Measurements from ENCODE around the gene PDCD2L. TPM values are rescaled to one million over a fixed set of nuclear protein-coding genes. Genes with fewer than 3 reads are reported as not detected.
A peak's percentile ranks its signal among the peaks of the same experiment; 100 is the strongest.
"Not testable (repeated sequence)": the region's sequence is repeated elsewhere in the genome, so short reads cannot be mapped to it uniquely, and the experiment has no call there.

The PDCD2L gene
- total RNA-seq, 1 experiment from 2014 or later = 24.4 TPM

GRCh38 chr19:34411216-34411615 lies 7.0 kb downstream of the PDCD2L start:
- DNase-seq (ENCODE audit: low read depth) = no peak

DNA sequence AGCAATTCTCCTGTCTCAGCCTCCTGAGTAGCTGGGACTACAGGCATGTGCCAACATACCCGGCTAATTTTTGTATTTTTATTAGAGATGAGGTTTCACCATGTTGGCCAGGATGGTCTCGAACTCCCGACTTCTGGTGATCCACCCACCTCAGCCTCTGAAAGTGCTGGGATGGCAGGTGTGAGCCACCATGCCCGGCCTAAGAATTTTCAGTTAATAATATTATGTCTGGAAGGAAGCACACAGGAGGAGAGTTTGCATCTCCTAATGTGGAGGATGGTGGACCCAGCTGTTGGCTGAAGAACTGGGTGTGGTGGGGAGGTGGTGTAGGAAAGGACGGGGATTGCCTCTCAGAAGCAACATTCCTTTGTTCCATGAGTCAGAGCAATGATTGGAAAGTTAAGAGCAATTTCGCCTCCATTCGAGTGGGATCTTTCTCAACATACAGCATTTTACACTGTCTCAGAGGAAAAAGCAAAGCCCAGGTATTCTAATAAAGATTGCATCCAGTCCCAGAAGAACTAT lies 11.9 kb downstream of the PDCD2L start:
- DNase-seq (ENCODE audit: low read depth) = no peak

DNA sequence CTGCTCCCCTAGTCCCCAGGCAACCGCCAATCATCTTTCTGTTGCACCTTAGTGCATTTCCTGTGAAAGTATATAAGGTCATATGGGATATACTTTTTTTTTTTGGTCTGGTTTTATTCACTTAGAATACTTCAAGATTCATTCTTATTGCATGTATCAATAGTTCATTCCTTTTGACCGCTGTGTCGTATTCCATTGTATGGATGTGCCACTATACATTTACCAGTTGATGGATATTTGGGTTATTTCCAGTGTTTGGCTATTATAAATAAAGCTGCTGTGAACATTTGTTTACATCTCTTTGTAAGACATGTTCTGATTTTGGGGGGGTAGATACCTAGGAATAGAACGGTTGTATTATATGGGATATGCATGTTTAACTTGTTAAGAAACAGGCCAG lies 14.1 kb downstream of the PDCD2L start:
- DNase-seq (ENCODE audit: low read depth) = no peak

DNA sequence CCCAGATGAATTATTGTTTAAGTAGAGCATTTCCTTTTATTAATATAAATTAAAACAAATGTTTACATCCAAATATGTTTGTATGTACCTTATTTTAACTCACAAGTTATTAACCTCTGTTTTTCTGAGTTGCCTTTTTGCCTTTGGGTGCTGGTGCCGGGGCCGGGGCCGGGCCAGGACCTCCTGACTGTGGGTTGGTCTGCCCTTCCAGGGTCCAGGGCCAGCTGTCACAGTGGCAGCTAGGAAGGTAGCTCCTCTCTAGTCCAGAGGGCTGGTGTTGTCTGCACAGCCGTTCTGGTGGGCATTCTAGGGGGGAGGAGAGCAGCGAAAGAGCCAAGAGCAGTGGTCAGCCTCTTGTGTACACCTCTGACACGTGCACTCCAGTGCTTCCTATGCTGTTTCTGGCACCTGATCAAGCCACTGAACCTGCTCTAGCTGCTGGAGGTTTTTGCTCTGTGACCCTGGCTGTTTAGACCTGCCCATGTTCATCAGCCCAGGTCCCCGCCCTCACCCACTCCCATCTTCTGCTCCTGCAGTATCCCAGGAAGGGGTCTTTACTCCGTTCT lies 22.0 kb downstream of the PDCD2L start:
- DNase-seq (ENCODE audit: low read depth) = no peak

GRCh38 chr19:34428549-34429285 lies 24.5 kb downstream of the PDCD2L start:
- peak; percentile 44 for DNase-seq (ENCODE audit: low read depth)

DNA sequence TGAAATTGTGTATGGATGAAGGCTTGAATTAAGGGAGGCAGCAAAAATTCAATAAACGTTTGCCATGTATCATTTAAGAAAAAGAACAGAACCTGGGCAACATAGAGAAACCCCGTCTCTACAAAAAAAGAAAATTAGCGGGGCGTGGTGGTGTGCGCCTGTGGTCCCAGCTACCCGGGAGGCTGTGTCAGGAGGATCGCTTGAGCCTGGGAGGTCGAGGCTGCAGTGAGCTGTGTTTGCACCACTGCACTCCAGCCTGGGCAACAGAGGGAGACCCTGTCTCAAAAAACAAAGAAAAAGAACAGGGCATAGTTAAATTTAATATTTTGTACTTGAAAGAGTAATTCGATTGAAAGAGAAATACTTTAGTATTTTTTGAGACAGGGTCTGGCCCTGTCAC lies 25.4 kb downstream of the PDCD2L start:
- DNase-seq (ENCODE audit: low read depth) = no peak

DNA sequence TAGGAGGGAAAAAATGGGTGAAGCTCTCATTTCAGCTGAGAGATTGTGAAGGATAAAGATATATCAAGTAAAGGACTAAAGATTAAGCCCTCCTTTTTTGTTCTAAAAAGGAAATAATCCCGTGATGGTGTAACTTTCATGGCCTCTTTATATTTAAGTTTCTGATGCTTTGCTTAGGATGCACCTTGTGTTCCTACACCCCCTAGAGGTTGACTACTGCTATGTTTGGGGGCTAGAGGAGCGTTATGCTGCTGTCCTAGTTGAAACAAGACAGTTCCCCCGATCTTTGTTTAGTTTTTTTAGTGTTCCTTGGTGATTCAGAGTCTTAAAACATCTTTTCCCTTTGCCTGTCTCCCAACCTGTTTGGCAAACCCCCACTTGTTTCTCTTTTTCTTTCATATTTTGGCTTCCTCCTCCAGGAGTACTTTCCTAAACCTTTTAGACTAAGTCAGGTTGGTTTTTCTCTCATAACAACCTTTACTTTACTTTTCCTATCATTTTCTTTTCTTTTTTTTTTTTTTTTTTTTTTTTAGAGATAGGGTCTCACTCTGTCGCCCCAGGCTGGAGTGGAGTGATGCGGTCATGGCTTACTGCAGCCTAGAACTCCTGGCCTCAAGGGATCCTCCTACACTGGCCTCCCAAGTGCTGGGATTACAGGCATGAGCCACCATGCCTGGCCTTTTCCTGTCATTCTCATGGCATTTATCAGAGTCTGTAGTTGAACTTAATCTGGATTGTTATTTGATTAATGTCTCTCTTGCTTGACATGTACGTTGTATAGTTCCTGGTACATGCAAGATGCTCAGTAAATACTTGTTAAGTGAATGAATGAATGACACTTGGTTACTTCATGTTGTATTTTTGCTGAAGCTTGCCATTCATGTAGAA lies 26.8 kb downstream of the PDCD2L start:
- peak; percentile 49 for DNase-seq (ENCODE audit: low read depth)

DNA sequence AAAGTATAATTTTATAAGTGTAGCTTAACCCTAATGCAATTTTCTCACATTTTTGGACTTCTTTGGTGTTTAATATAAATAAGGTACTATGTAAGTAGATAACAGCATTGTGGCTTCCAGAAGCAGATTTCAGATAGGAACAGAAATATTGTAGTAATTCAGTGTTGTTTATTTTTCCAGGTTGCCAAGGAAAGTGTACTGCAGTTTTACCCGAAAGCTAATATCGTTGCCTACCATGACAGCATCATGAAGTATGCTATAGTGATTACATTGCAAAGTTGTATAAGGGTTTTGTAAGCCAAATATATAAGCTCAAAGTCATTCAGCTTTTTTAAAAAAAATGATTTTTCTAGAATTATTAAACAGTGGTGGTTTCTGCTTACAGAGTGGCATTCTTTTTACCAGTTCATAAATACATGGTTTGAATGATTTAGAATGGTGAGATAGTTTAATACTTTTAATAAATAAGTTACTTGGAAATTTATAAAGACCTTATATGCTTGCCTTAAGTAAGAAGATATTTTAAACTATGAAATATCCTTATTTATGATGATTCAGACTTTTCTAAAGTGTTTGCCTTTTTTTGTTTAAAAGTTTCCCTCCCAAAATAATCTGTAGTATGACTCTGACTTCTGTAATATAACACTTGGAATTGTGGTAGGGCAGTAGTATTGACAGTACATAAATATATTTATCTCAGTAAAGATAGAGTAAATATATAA lies 27.6 kb downstream of the PDCD2L start:
- no peak for DNase-seq (ENCODE audit: low read depth)

DNA sequence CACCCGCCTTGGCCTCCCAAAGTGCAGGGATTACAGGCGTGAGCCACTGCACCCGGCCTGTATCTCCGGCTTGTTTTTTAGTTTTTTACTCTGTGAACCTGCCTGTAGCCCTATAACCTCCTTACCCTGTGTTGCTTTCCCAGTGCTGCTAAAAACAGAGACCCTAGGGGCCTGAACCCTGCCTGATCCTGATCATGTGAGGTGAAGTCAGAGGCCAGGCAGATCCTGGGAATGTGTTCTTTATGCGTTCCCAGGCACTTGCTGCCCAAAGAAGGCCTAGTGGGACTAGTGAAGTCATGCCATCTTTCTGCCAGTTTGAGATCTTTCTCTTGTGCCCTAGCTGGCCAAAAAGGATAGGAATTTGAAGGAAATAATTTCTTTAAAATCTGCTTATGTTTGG lies 28.6 kb downstream of the PDCD2L start:
- DNase-seq (ENCODE audit: low read depth) = no peak

DNA sequence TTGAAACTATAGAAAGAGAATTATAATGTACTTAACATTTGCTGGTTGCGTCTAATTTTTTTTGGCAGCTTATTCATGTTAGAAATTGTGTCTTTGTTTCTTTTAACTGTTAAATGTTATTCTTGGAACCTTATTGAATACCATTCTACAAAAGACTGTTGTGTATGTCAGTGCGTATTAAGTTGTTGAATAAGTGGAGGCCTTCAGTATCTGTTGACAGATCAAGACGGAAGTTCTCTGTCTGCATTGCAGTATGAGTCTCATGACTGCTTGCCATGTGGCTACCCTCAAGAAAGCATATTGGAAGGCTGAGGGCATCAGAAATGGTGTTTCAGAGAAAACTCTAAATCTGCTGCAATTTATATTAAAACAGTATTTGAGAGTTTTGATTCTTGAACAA lies 32.5 kb downstream of the PDCD2L start:
- no peak for DNase-seq (ENCODE audit: low read depth)

GRCh38 chr19:34448191-34448590 lies 44.0 kb downstream of the PDCD2L start:
- DNase-seq (ENCODE audit: low read depth) = no peak

- DNase-seq (ENCODE audit: low read depth) = no peak
Observed at GRCh38 chr19:34452723-34453122, 48.5 kb downstream of the PDCD2L start.

DNA sequence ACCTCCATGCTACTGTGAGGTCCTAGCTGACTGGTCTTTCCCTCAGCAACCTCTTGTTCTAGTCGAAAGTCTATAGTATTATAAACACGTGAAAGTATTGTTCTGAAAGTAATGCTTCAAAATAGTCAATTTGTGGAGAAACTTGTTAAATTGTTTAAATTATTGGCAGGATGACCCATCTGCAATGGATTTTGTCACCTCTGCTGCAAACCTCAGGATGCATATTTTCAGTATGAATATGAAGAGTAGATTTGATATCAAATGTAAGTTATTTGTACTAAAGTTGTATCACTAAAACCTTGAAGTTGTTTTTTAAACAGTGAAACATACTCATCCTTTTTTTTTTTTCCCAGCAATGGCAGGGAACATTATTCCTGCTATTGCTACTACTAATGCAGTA lies 49.9 kb downstream of the PDCD2L start:
- DNase-seq (ENCODE audit: low read depth) = no peak

DNA sequence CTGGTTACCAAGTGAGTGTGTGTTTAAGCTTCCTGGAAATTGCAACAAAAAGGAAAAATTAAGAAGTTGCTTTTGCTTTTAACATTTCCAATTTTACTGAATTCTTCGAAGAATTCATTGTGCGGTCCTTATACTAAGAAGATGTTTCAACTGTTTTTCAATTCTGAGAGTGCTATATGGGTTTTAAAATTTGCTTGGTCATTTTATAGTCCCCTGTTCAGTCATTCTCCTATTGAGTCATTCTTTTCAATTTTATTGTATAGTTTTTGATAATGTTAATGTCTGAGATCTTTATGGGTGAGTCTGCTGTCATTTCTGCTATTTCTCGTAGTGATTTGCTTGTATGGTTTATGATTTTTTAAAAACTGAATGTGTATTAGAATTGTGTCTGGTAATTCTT lies 50.5 kb downstream of the PDCD2L start:
- DNase-seq (ENCODE audit: low read depth) = no peak

DNA sequence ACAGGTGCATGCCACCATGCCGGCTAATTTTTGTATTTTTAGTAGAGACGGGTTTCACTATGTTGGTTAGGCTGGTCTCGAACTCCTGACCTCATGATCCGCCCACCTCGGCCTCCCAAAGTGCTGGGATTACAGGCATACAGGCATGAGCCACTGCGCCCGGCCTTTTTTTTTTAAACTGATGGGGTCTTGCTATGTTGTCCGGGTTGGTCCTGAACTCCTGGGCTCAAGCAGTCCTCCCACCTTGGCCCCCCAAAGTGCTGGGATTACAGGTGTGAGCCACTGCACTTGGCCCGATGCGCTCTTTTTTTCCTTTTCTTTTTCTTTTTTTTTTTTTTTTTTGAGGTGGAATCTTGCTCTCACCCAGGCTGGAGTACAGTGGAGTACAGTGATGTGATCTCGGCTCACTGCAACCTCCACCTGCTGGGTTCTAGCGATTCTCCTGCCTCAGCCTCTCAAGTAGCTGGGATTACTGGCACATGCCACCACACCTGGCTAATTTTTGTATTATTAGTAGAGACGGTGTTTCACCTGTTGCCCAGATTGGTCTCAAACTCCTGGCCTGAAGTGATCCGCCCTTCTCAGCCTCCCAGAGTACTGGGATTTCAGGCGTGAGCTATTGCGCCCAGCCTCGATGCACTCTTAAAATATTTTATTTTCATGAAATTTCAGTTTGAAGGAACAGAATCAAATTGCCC lies 51.7 kb downstream of the PDCD2L start:
- DNase-seq (ENCODE audit: low read depth) = not testable (repeated sequence)

DNA sequence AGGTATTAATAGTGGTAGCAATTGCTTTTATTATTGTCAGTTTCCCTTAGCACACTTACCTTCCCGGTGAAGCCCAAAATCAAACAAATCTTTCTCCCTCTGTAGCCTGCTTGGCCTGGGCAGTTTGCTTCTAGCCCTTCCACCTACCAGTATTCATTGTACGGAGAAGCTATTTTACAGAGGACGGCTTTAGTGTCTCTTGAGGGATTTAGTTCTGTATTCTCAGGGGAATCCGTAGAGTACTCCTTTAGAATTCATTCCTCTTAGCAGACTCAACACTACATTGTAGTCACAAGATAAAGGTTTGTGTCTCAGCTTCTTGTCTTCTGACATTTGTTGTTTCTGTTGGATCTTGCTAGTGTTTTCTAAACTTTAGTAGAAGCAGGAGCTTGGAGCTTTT lies 53.2 kb downstream of the PDCD2L start:
- DNase-seq (ENCODE audit: low read depth) = no peak

DNA sequence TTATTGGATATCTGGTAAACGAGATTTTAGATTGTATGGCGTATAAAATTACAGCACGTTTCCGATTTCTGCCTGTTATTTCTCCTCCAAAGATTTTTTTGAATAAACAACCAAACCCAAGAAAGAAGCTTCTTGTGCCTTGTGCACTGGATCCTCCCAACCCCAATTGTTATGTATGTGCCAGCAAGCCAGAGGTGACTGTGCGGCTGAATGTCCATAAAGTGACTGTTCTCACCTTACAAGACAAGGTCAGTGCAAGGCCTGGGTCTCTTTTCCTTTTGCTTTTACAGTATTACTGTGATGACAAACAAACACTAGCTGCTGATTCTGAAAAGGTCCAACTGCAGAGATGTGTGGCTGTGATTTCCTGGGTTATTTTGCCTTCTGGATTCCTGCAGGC lies 54.5 kb downstream of the PDCD2L start:
- DNase-seq (ENCODE audit: low read depth) = no peak

- DNase-seq (ENCODE audit: low read depth) = no peak
Observed at GRCh38 chr19:34459614-34460013, 55.4 kb downstream of the PDCD2L start.

GRCh38 chr19:34461375-34462100 lies 57.3 kb downstream of the PDCD2L start:
- no peak for DNase-seq (ENCODE audit: low read depth)

DNA sequence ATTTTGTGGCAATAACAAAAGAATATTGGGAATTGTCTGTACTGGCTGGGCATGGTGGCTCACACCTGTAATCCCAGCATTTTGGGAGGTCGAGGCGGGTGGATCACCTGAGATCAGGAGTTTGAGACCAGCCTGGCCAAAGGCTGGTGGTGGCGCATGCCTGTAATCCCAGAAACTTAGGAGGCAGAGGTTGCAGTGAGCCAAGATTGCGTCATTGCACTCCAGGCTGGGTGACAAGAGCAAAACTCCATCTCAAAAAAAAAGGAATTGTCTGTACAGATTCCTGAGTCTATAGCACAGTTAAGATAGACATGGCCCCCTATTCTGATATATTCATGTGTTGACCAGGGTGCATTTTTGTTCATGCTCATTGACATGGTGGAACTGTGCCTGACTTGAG lies 60.6 kb downstream of the PDCD2L start:
- DNase-seq (ENCODE audit: low read depth) = not testable (repeated sequence)

- DNase-seq (ENCODE audit: low read depth) = no peak
Observed at GRCh38 chr19:34468409-34468808, 64.2 kb downstream of the PDCD2L start.

Data from M059J (cell line).